HepG2 (cell line): ENCODE measurements around the gene HLA-DMB. TPM values are rescaled to one million over a fixed set of nuclear protein-coding genes. Genes with fewer than 3 reads are reported as not detected.

Experiments
- ADNP ChIP-seq: sonication (generic); formaldehyde crosslinking; IDR thresholded peaks from 2 replicates; pipeline ENCODE4 v1.4.0; 2020; ENCODE audit warnings: missing genetic modification reagents
- ARNT2 ChIP-seq: sonication (generic); formaldehyde crosslinking; IDR thresholded peaks from 2 replicates; pipeline ENCODE4 v1.8.0; 2022; ENCODE audit warnings: mild to moderate bottlenecking, low read depth, missing genetic modification reagents, moderate library complexity
- EP300 ChIP-seq, 3 experiments: sonication (generic) in 1 of 3; formaldehyde crosslinking in 1 of 3; IDR thresholded peaks; 2 replicates each; pipeline versions ENCODE4 v1.5.1 to v1.6.1; 2011 to 2020; ENCODE audit warnings: low read depth in 2 of 3, low read length in 2 of 3, borderline replicate concordance in 1 of 3, improper control_type of control experiment in 1 of 3, mild to moderate bottlenecking in 1 of 3, missing genetic modification reagents in 1 of 3, moderate library complexity in 1 of 3
- HES4 ChIP-seq: sonication (generic); formaldehyde crosslinking; IDR thresholded peaks from 2 replicates; pipeline ENCODE4 v1.9.0; 2021; ENCODE audit warnings: mild to moderate bottlenecking, missing genetic modification reagents, borderline replicate concordance
- NKX3-1 ChIP-seq: sonication (generic); formaldehyde crosslinking; IDR thresholded peaks from 2 replicates; pipeline ENCODE4 v1.5.0; 2020; ENCODE audit warnings: missing genetic modification reagents
- NONO ChIP-seq, 2 experiments: fragments of 450-650 bp in 1 of 2; sonication (generic) in 1 of 2; formaldehyde crosslinking in 1 of 2; IDR thresholded peaks in 1 of 2; conservative IDR thresholded peaks in 1 of 2; 2 replicates each; pipeline versions ENCODE4 v1.6.1 to v1.8.0; 2017 to 2022; ENCODE audit warnings: mild to moderate bottlenecking in 1 of 2, missing genetic modification reagents in 1 of 2, moderate library complexity in 1 of 2
- PCBP2 ChIP-seq: fragments of 200-400 bp; formaldehyde crosslinking; optimal IDR thresholded peaks from 2 replicates; pipeline ENCODE3; 2018; ENCODE audit warnings: low read length, low read depth; ENCODE audit not compliant: poor library complexity, severe bottlenecking
- SALL1 ChIP-seq: sonication (generic); formaldehyde crosslinking; IDR thresholded peaks from 2 replicates; pipeline ENCODE4 v1.8.0; 2022; ENCODE audit warnings: mild to moderate bottlenecking, missing genetic modification reagents
- SOX5 ChIP-seq: IDR thresholded peaks from 2 replicates; pipeline ENCODE4 v1.6.1; 2016; ENCODE audit warnings: borderline replicate concordance
- SP1 ChIP-seq, 2 experiments: fragments of 450-650 bp in 1 of 2; sonication (generic) in 1 of 2; formaldehyde crosslinking in 1 of 2; IDR thresholded peaks; 2 replicates each; pipeline versions ENCODE4 v1.4.0 to v1.6.1; 2016 to 2020; ENCODE audit warnings: missing genetic modification reagents in 1 of 2
- SRF ChIP-seq: IDR thresholded peaks from 2 replicates; pipeline ENCODE4 v1.6.1; 2011; ENCODE audit warnings: mild to moderate bottlenecking, low read depth, low read length, moderate library complexity
- ZHX1 ChIP-seq: sonication (generic); formaldehyde crosslinking; IDR thresholded peaks from 2 replicates; pipeline ENCODE4 v1.8.1; 2022; ENCODE audit warnings: low read depth, mild to moderate bottlenecking, missing genetic modification reagents
- ZNF225 ChIP-seq: sonication (generic); formaldehyde crosslinking; IDR thresholded peaks from 2 replicates; pipeline ENCODE4 v1.4.0; 2020; ENCODE audit warnings: mild to moderate bottlenecking, missing genetic modification reagents
- ZNF24 ChIP-seq: fragments of 450-650 bp; IDR thresholded peaks from 2 replicates; pipeline ENCODE4 v1.6.1; 2017; ENCODE audit warnings: antibody characterized with exemption, mild to moderate bottlenecking
- ZNF382 ChIP-seq: sonication (generic); formaldehyde crosslinking; IDR thresholded peaks from 2 replicates; pipeline ENCODE4 v1.5.0; 2020; ENCODE audit warnings: missing genetic modification reagents, mild to moderate bottlenecking, borderline replicate concordance
- ZNF776 ChIP-seq: sonication (generic); formaldehyde crosslinking; IDR thresholded peaks from 2 replicates; pipeline ENCODE4 v1.4.0; 2020; ENCODE audit warnings: mild to moderate bottlenecking, missing genetic modification reagents
- ZZZ3 ChIP-seq: sonication (generic); formaldehyde crosslinking; IDR thresholded peaks from 2 replicates; pipeline ENCODE4 v1.4.0; 2020; ENCODE audit warnings: missing genetic modification reagents, mild to moderate bottlenecking, borderline replicate concordance
- polyA plus RNA-seq, 8 experiments: library from polyadenylated mRNA; depleted of rRNA in 3 of 8; stranded (reverse) in 7 of 8; unstranded in 1 of 8; fragments of >200 nt; fragmentation: Illumina TruSeq in 4 of 8; extraction: Trizol in 4 of 8; gene quantifications; 2 replicates each; pipeline versions ENCODE4 v1.2.1 to v1.2.3, GENCODE V29; 2011 to 2016; ENCODE audit warnings: low read depth in 4 of 8, missing spikeins in 1 of 8, mixed read lengths in 1 of 8; ENCODE audit not compliant: insufficient read depth in 1 of 8
- total RNA-seq, 5 experiments: library from RNA; depleted of rRNA; stranded (reverse); fragments of >200 nt; fragmentation: Illumina TruSeq; extraction: Trizol; gene quantifications; 2 replicates each; pipeline ENCODE4 v1.2.3, GENCODE V29; 2016; ENCODE audit warnings: low read depth in 1 of 5
- TF ChIP-seq, protein P1 (sequence below): IDR thresholded peaks from 2 replicates; pipeline ENCODE4 v1.6.1; 2012; ENCODE audit warnings: inconsistent platforms

HLA-DMB gene
- total and polyA plus RNA-seq, 2 of the 13 experiments (the other 11 are each of a cell fraction or from before 2014, with no cell fraction given) = not detected

GRCh38 chr6:32894085-32895005 lies 46.5 kb downstream of the HLA-DMB start (continued):
- TF ChIP-seq ZNF776 (CRISPR knock-in tag) (no peak; the same call in 1 of the 2 replicates), SALL1 (CRISPR knock-in tag) (peak; percentile 62; the same call in 1 of the 2 replicates), ZHX1 (CRISPR knock-in tag) (peak; percentile 51; the same call in 1 of the 2 replicates), SOX5 (CRISPR knock-in tag) (0 out of 2 replicates have a peak, but pooled peaks have one; percentile 22), HES4 (CRISPR knock-in tag) (no peak), SP1 (IDR thresholded peaks at IDR 0.05) (no peak), SP1 (CRISPR knock-in tag; IDR thresholded peaks at IDR 0.05) (peak; percentile 46), ADNP (no peak), ZNF24 (no peak), ZZZ3 (CRISPR knock-in tag) (no peak), ZNF382 (CRISPR knock-in tag) (no peak), NONO (IDR thresholded peaks at IDR 0.05) (no peak), NONO (CRISPR knock-in tag; conservative IDR thresholded peaks at IDR 0.05) (peak; percentile 84; the same call in 1 of the 2 replicates), SRF (no peak), PCBP2 (peak; percentile 81), EP300 (IDR thresholded peaks at IDR 0.05; ENCODE audit: low read depth in 2 of 2, low read length in 2 of 2) (no peak), EP300 (CRISPR knock-in tag; IDR thresholded peaks at IDR 0.05; ENCODE audit: borderline replicate concordance) (no peak), ARNT2 (CRISPR knock-in tag) (peak; percentile 71; the same call in 1 of the 2 replicates), NKX3-1 (no peak), ZNF225 (CRISPR knock-in tag) (peak; percentile 90)
- TF ChIP-seq, protein P1, sequence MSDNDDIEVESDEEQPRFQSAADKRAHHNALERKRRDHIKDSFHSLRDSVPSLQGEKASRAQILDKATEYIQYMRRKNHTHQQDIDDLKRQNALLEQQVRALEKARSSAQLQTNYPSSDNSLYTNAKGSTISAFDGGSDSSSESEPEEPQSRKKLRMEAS = peak; percentile 59
